ENCODE results near the gene CHRNA3.

CHRNA3 gene

GRCh38 chr15:78624651-78625590 is 4.1 kb upstream of the CHRNA3 start:
- H3K4me1 ChIP-seq, result peaks cover 7 to 18% (median 10%) of the 10 kb centered on the region in 10 experiments; a peak in 17 of 20 replicates
- peaks cover 0 to 15% (median 7%) of the 10 kb centered on the region in 11 experiments; a peak in 12 of 22 replicates for H4K20me1 ChIP-seq
- TF ChIP-seq Cebpa-rat (IDR thresholded peaks at IDR 0.05), result no peak
- H3K9me3 ChIP-seq (replicated peaks in 1 of 11), result no peaks in the 10 kb centered on the region
- no peak overlapping the region for H3K4me3 ChIP-seq
- H3K27me3 ChIP-seq, result peaks cover 31 to 41% (median 36%) of the 10 kb centered on the region in 11 experiments
- no peak overlapping the region for H3K27ac ChIP-seq
- H3K9ac ChIP-seq, result no peak overlapping the region
- no peak overlapping the region for H3K4me2 ChIP-seq
- no peaks in the 10 kb centered on the region for H3K36me3 ChIP-seq

GRCh38 chr15:78623786-78624497 is 3.1 kb upstream of the CHRNA3 start:
- peaks cover 8 to 19% (median 12%) of the 10 kb centered on the region in 10 experiments; a peak in 17 of 20 replicates for H3K4me1 ChIP-seq
- no peaks in the 10 kb centered on the region for H3K36me3 ChIP-seq
- no peaks in the 10 kb centered on the region for H3K9me3 ChIP-seq (replicated peaks in 1 of 11)
- no peak overlapping the region for H3K4me3 ChIP-seq
- TF ChIP-seq Cebpa-rat (IDR thresholded peaks at IDR 0.05), result no peak
- H4K20me1 ChIP-seq, result peaks cover 0 to 24% (median 9%) of the 10 kb centered on the region in 11 experiments; a peak in 12 of 22 replicates
- H3K27ac ChIP-seq, result no peak overlapping the region
- no peak overlapping the region for H3K9ac ChIP-seq
- H3K27me3 ChIP-seq, result peaks cover 40 to 51% (median 46%) of the 10 kb centered on the region in 11 experiments
- H3K4me2 ChIP-seq, result no peak overlapping the region

GRCh38 chr15:78621810-78622402 is 1.1 kb upstream of the CHRNA3 start:
- Histone ChIP-seq H3K27me3 (peaks cover 44 to 56% (median 51%) of the 10 kb centered on the region in 11 experiments), H3K36me3 (no peaks in the 10 kb centered on the region), H4K20me1 (peaks cover 0 to 31% (median 9%) of the 10 kb centered on the region in 11 experiments; a peak in 12 of 22 replicates), H3K27ac (no peak overlapping the region), H3K4me2 (no peak overlapping the region), H3K4me1 (peaks cover 11 to 21% (median 18%) of the 10 kb centered on the region in 10 experiments; a peak in 18 of 20 replicates), H3K9ac (no peak overlapping the region), H3K4me3 (no peak overlapping the region), H3K9me3 (replicated peaks in 1 of 11) (no peaks in the 10 kb centered on the region)
- no peak for TF ChIP-seq Cebpa-rat (IDR thresholded peaks at IDR 0.05)

GRCh38 chr15:78620021-78620526 is 722 bp downstream of the CHRNA3 start:
- Histone ChIP-seq H3K27me3 (peaks cover 44 to 56% (median 51%) of the 10 kb centered on the region in 11 experiments), H3K27ac (no peak overlapping the region), H3K9me3 (replicated peaks in 1 of 11) (no peaks in the 10 kb centered on the region), H3K36me3 (no peaks in the 10 kb centered on the region), H3K9ac (peak overlapping the region in 7 of 11 experiments; percentile 7 to 68 (median 53); a peak in 5 of 22 replicates), H3K4me1 (peaks cover 11 to 25% (median 18%) of the 10 kb centered on the region in 10 experiments; a peak in 18 of 20 replicates), H3K4me2 (peak overlapping the region; percentile 80 to 99 (median 97)), H4K20me1 (peaks cover 0 to 31% (median 9%) of the 10 kb centered on the region in 11 experiments; a peak in 12 of 22 replicates), H3K4me3 (peak overlapping the region; percentile 51 to 71 (median 59))
- no peak for TF ChIP-seq Cebpa-rat (IDR thresholded peaks at IDR 0.05)

GRCh38 chr15:78619022-78619950 is 1.5 kb downstream of the CHRNA3 start:
- Histone ChIP-seq H3K9me3 (replicated peaks in 1 of 11) (no peaks in the 10 kb centered on the region), H3K4me1 (peaks cover 11 to 25% (median 18%) of the 10 kb centered on the region in 10 experiments; a peak in 18 of 20 replicates), H4K20me1 (peaks cover 0 to 31% (median 9%) of the 10 kb centered on the region in 11 experiments; a peak in 11 of 22 replicates), H3K36me3 (no peaks in the 10 kb centered on the region), H3K27ac (no peak overlapping the region), H3K4me2 (peak overlapping the region in 9 of 11 experiments; percentile 92 to 99 (median 97); a peak in 8 of 22 replicates), H3K4me3 (peak overlapping the region in 4 of 10 experiments; percentile 56 to 64 (median 61); a peak in 6 of 20 replicates), H3K27me3 (peaks cover 44 to 56% (median 51%) of the 10 kb centered on the region in 11 experiments), H3K9ac (no peak overlapping the region)
- TF ChIP-seq Cebpa-rat (IDR thresholded peaks at IDR 0.05), result no peak

GRCh38 chr15:78618490-78618934 is 2.3 kb downstream of the CHRNA3 start:
- Histone ChIP-seq H3K4me3 (no peak overlapping the region), H3K9me3 (replicated peaks in 1 of 11) (no peaks in the 10 kb centered on the region), H3K9ac (no peak overlapping the region), H3K36me3 (no peaks in the 10 kb centered on the region), H3K4me2 (peak overlapping the region in 1 of 11 experiments; percentile 5; a peak in 1 of 22 replicates), H4K20me1 (peaks cover 0 to 31% (median 9%) of the 10 kb centered on the region in 11 experiments; a peak in 11 of 22 replicates), H3K27ac (no peak overlapping the region), H3K4me1 (peaks cover 11 to 25% (median 18%) of the 10 kb centered on the region in 10 experiments; a peak in 18 of 20 replicates), H3K27me3 (peaks cover 44 to 52% (median 51%) of the 10 kb centered on the region in 11 experiments)
- TF ChIP-seq Cebpa-rat (IDR thresholded peaks at IDR 0.05), result no peak

- Histone ChIP-seq H3K4me2 (peak overlapping the region in 1 of 11 experiments; percentile 67; a peak in 1 of 22 replicates), H3K27me3 (peaks cover 44 to 47% (median 46%) of the 10 kb centered on the region in 11 experiments), H3K27ac (no peak overlapping the region), H3K9ac (no peak overlapping the region), H3K9me3 (replicated peaks in 1 of 11) (no peaks in the 10 kb centered on the region), H3K36me3 (no peaks in the 10 kb centered on the region), H4K20me1 (peaks cover 0 to 31% (median 9%) of the 10 kb centered on the region in 11 experiments; a peak in 11 of 22 replicates), H3K4me3 (no peak overlapping the region), H3K4me1 (peaks cover 11 to 25% (median 18%) of the 10 kb centered on the region in 10 experiments; a peak in 18 of 20 replicates)
- TF ChIP-seq Cebpa-rat (IDR thresholded peaks at IDR 0.05), result no peak
Measured at GRCh38 chr15:78618064-78618463, 2.7 kb downstream of the CHRNA3 start.
